NCI-H2081 treated with DMSO at 0.1 percent for 48 hours (cell line): Measurements from ENCODE around the gene EIF5B.

Experiments used
- DNase-seq: peaks from one replicate; lab custom pipeline; 2025; lab: John Stamatoyannopoulos, UW

EIF5B gene

GRCh38 chr2:99373144-99373543 is 36.0 kb downstream of the EIF5B start:
- DNase-seq: no peak

- no peak for DNase-seq
Observed at GRCh38 chr2:99374747-99375146, 37.6 kb downstream of the EIF5B start.

- DNase-seq: no peak
Observed at GRCh38 chr2:99376254-99376864, 39.2 kb downstream of the EIF5B start.

- DNase-seq: no peak
Observed at GRCh38 chr2:99377879-99378278, 40.7 kb downstream of the EIF5B start.

GRCh38 chr2:99380376-99381010 is 43.3 kb downstream of the EIF5B start:
- DNase-seq: no peak

- DNase-seq: no peak
Observed at GRCh38 chr2:99382143-99382542, 45.0 kb downstream of the EIF5B start.

- DNase-seq: no peak
Observed at GRCh38 chr2:99386011-99386410, 48.8 kb downstream of the EIF5B start.

- DNase-seq: no peak
Observed at GRCh38 chr2:99388892-99389291, 51.7 kb downstream of the EIF5B start.

GRCh38 chr2:99389371-99389770 is 52.2 kb downstream of the EIF5B start:
- DNase-seq: no peak

- no peak for DNase-seq
Observed at GRCh38 chr2:99389946-99390345, 52.8 kb downstream of the EIF5B start.

GRCh38 chr2:99395589-99396130 is 58.5 kb downstream of the EIF5B start:
- no peak for DNase-seq

GRCh38 chr2:99397266-99397920 is 60.2 kb downstream of the EIF5B start:
- no peak for DNase-seq

- no peak for DNase-seq
Observed at GRCh38 chr2:99398303-99398702, 61.1 kb downstream of the EIF5B start.

- no peak for DNase-seq
Observed at GRCh38 chr2:99399063-99399462, 61.9 kb downstream of the EIF5B start.

GRCh38 chr2:99399795-99400194 is 62.6 kb downstream of the EIF5B start:
- DNase-seq: no peak

- no peak for DNase-seq
Observed at GRCh38 chr2:99401841-99402240, 64.7 kb downstream of the EIF5B start.

- DNase-seq: no peak
Observed at GRCh38 chr2:99403084-99403483, 65.9 kb downstream of the EIF5B start.

- DNase-seq: no peak
Observed at GRCh38 chr2:99403524-99403923, 66.3 kb downstream of the EIF5B start.

GRCh38 chr2:99404039-99404796 is 67.0 kb downstream of the EIF5B start:
- DNase-seq: no peak

- no peak for DNase-seq
Observed at GRCh38 chr2:99404797-99405669, 67.8 kb downstream of the EIF5B start.

GRCh38 chr2:99406137-99406536 is 68.9 kb downstream of the EIF5B start:
- no peak for DNase-seq

GRCh38 chr2:99410276-99410675 is 73.1 kb downstream of the EIF5B start:
- DNase-seq: no peak
